K562 (cell line): ENCODE results near the gene KCNJ8. TPM values are rescaled to one million over a fixed set of nuclear protein-coding genes. Genes with fewer than 3 reads are reported as not detected.

Experiments used
- ATAC-seq: fragments of 200-7000 bp; cut with Tn5 transposase; 3 replicates; pipeline ENCODE4 v1.9.1; 2020; ENCODE audit warnings: moderate library complexity
- BruUV-seq: library from RNA; stranded (reverse); fragments of 400-500 nt; replicated peaks from 2 replicates; lab custom pipeline; 2021; lab: Mats Ljungman, UMichigan
- CTCF ChIA-PET: fragments of 300-600 bp; formaldehyde crosslinking; extraction: SDS; loops from one replicate; lab custom pipeline; 2021; ENCODE audit warnings: low intra/inter-chr PET ratio; lab: Yijun Ruan, JAX
- POLR2A ChIA-PET: fragments of 300-600, 350-650 bp; sonication (Branson Sonifier 250); formaldehyde crosslinking; extraction: SDS; loops from one replicate; lab custom pipeline; 2021; ENCODE audit warnings: antibody characterized with exemption, inconsistent platforms; lab: Yijun Ruan, JAX
- DNase-seq, 4 experiments: peaks; one replicate each; pipeline versions ENCODE4 v3.0.0 to v3.0.0-alpha.2; 2011 to 2018; ENCODE audit warnings: low spot score in 3 of 4, mixed read lengths in 3 of 4; ENCODE audit errors: extremely low read depth in 1 of 4
- FAIRE-seq: peaks from 2 replicates; lab custom pipeline; 2011; peaks lifted over from hg19 to GRCh38; lab: Jason Lieb, UNC
- H2AFZ ChIP-seq: 2 replicates; pipeline ENCODE4 v1.6.0; 2011; ENCODE audit warnings: low read depth, low read length, control low read depth, inconsistent platforms
- H3K27ac ChIP-seq: fragments of 200-600 bp; 3 replicates; pipeline ENCODE4 v1.8.0; 2011; ENCODE audit warnings: low read depth, mild to moderate bottlenecking, control low read depth, inconsistent platforms, low read length, moderate library complexity, mixed read lengths; ENCODE audit errors: extremely low read depth
- H3K27me3 ChIP-seq, 2 experiments: fragments of 300-600 bp in 1 of 2; 2 replicates in 1 of 2; 3 replicates in 1 of 2; pipeline versions ENCODE4 v1.6.0 to v1.8.0; 2011; ENCODE audit warnings: inconsistent platforms in 2 of 2, low read length in 2 of 2, mild to moderate bottlenecking in 1 of 2, mixed read lengths in 1 of 2, moderate library complexity in 1 of 2; ENCODE audit not compliant: control insufficient read depth in 2 of 2, insufficient read depth in 2 of 2
- H3K36me3 ChIP-seq: fragments of 300-600 bp; 3 replicates; pipeline ENCODE4 v1.8.0; 2011; ENCODE audit warnings: mild to moderate bottlenecking, low read length, inconsistent platforms; ENCODE audit not compliant: control insufficient read depth, insufficient read depth
- H3K4me1 ChIP-seq, 2 experiments: fragments of 200-600 bp in 1 of 2; replicated peaks in 1 of 2; 2 replicates in 1 of 2; 3 replicates in 1 of 2; pipeline versions ENCODE4 v1.5.1 to v1.8.0; 2011; ENCODE audit warnings: inconsistent platforms in 2 of 2, low read length in 2 of 2, mild to moderate bottlenecking in 1 of 2, mixed read lengths in 1 of 2, moderate library complexity in 1 of 2; ENCODE audit not compliant: control insufficient read depth in 2 of 2, insufficient read depth in 2 of 2
- H3K4me2 ChIP-seq: 2 replicates; pipeline ENCODE4 v1.6.1; 2011; ENCODE audit warnings: low read length, control low read depth, inconsistent platforms, mixed read lengths; ENCODE audit not compliant: insufficient read depth
- H3K4me3 ChIP-seq: fragments of 200-600 bp; sonication (generic), shearing (Covaris generic); 2 replicates; pipeline ENCODE4 v1.5.1; 2016; ENCODE audit warnings: control low read depth, inconsistent platforms
- H3K79me2 ChIP-seq: fragments of 200-600 bp; 3 replicates; pipeline ENCODE4 v1.8.0; 2011; ENCODE audit warnings: low read length, inconsistent platforms; ENCODE audit not compliant: control insufficient read depth, insufficient read depth
- H3K9ac ChIP-seq, 2 experiments: 2 replicates each; pipeline versions ENCODE4 v1.6.0 to v1.6.1; 2011; ENCODE audit warnings: low read depth in 2 of 2, low read length in 2 of 2, control low read depth in 1 of 2, inconsistent platforms in 1 of 2, mild to moderate bottlenecking in 1 of 2, mixed read lengths in 1 of 2; ENCODE audit not compliant: insufficient read depth in 1 of 2
- H3K9me1 ChIP-seq: one replicate; pipeline ENCODE4 v1.6.0; 2011; ENCODE audit warnings: inconsistent platforms, mild to moderate bottlenecking, low read length, moderate library complexity; ENCODE audit not compliant: control insufficient read depth, insufficient read depth
- H3K9me3 ChIP-seq: replicated peaks from 2 replicates; pipeline ENCODE4 v1.5.1; 2011; ENCODE audit warnings: low read depth, low read length, inconsistent platforms; ENCODE audit not compliant: control insufficient read depth, insufficient read depth
- H4K20me1 ChIP-seq: replicated peaks from 2 replicates; pipeline ENCODE4 v1.6.1; 2011; ENCODE audit warnings: low read length, inconsistent platforms, mixed read lengths; ENCODE audit not compliant: control insufficient read depth, insufficient read depth
- BRF2 ChIP-seq: IDR thresholded peaks from 3 replicates; pipeline ENCODE4 v1.6.1; 2011; ENCODE audit warnings: borderline replicate concordance, mild to moderate bottlenecking; ENCODE audit not compliant: insufficient read length, insufficient read depth
- E2F4 ChIP-seq: sonication (generic); formaldehyde crosslinking; IDR thresholded peaks from 2 replicates; pipeline ENCODE4 v1.8.0; 2022; ENCODE audit warnings: mild to moderate bottlenecking, low read depth, missing genetic modification reagents
- HMGXB4 ChIP-seq: sonication (generic); formaldehyde crosslinking; IDR thresholded peaks from 2 replicates; pipeline ENCODE4 v1.8.1; 2023; ENCODE audit warnings: mild to moderate bottlenecking, missing genetic modification reagents
- HSF4 ChIP-seq: fragments of 250-450 bp; sonication (Bioruptor Pico); IDR thresholded peaks from 2 replicates; pipeline ENCODE4 v2.1.2; 2022; ENCODE audit warnings: mild to moderate bottlenecking, moderate library complexity, borderline replicate concordance
- ILF3 ChIP-seq: fragments of 450-650 bp; IDR thresholded peaks from 2 replicates; pipeline ENCODE4 v1.6.1; 2018; ENCODE audit warnings: antibody characterized with exemption, mild to moderate bottlenecking, moderate library complexity, borderline replicate concordance
- NBN ChIP-seq: fragments of 450-650 bp; IDR thresholded peaks from 2 replicates; pipeline ENCODE4 v1.6.1; 2016; ENCODE audit warnings: low read depth, mild to moderate bottlenecking
- NRF1 ChIP-seq, 2 experiments: fragments of 450-650 bp; IDR thresholded peaks in 1 of 2; conservative IDR thresholded peaks in 1 of 2; 2 replicates each; pipeline ENCODE4 v1.6.1; 2014; ENCODE audit warnings: mild to moderate bottlenecking in 2 of 2
- POU5F1 ChIP-seq: fragments of 150-350 bp; IDR thresholded peaks from 2 replicates; pipeline ENCODE4 v1.6.1; 2014; ENCODE audit warnings: borderline replicate concordance, low read length, low read depth, mild to moderate bottlenecking; ENCODE audit not compliant: partially characterized antibody
- RNF219 ChIP-seq: fragments of 250-450 bp; sonication (Bioruptor Pico); IDR thresholded peaks from 2 replicates; pipeline ENCODE4 v1.5.0; 2022; ENCODE audit warnings: mild to moderate bottlenecking
- SP2 ChIP-seq: IDR thresholded peaks from 2 replicates; pipeline ENCODE4 v1.6.1; 2011; ENCODE audit warnings: mild to moderate bottlenecking, low read depth, low read length, moderate library complexity; ENCODE audit not compliant: poor library complexity, severe bottlenecking; ENCODE audit errors: extremely low read depth
- TAF9B ChIP-seq: fragments of 450-650 bp; IDR thresholded peaks from 2 replicates; pipeline ENCODE4 v1.6.1; 2018; ENCODE audit warnings: mild to moderate bottlenecking; ENCODE audit not compliant: partially characterized antibody
- U2AF1 ChIP-seq: fragments of 200-400 bp; formaldehyde crosslinking; optimal IDR thresholded peaks from 2 replicates; pipeline ENCODE3; 2017; ENCODE audit warnings: mild to moderate bottlenecking, low read depth, low read length, moderate library complexity
- U2AF2 ChIP-seq: fragments of 200-400 bp; formaldehyde crosslinking; optimal IDR thresholded peaks from 2 replicates; pipeline ENCODE3; 2017; ENCODE audit warnings: low read depth, mild to moderate bottlenecking, low read length
- ZNF23 ChIP-seq: fragments of 250-450 bp; sonication (Bioruptor Pico); IDR thresholded peaks from 2 replicates; pipeline ENCODE4 v1.4.0; 2020; ENCODE audit warnings: mild to moderate bottlenecking
- ZNF232 ChIP-seq: sonication (generic); formaldehyde crosslinking; IDR thresholded peaks from 2 replicates; pipeline ENCODE4 v1.8.0; 2022; ENCODE audit warnings: mild to moderate bottlenecking, missing genetic modification reagents
- WGBS: fragments of 100-300 bp; shearing (Covaris generic); methylation state at CpG from one replicate; pipeline ENCODE4 v1.1.6; 2016; ENCODE audit warnings: low coverage, mixed read lengths; ENCODE audit not compliant: insufficient coverage; ENCODE audit errors: missing lambda C conversion rate; 5-methylcytosine and 5-hydroxymethylcytosine counted together
- in situ Hi-C: fragments of 300-500 bp; cut with MboI; formaldehyde crosslinking; loops from 4 replicates; pipeline ENCODE4 v1.15.0; 2018; ENCODE audit warnings: inconsistent platforms, mixed read lengths
- intact Hi-C: fragments of 100-400 bp; cut with micrococcal nuclease; formaldehyde crosslinking; loops from 2 replicates; pipeline ENCODE4 v1.14.2; 2022
- polyA plus RNA-seq, 8 experiments: library from polyadenylated mRNA; depleted of rRNA in 4 of 8; stranded (reverse) in 5 of 8; unstranded in 3 of 8; fragments of >200 nt; fragmentation: Nextera tagmentation in 2 of 8; fragmentation: Illumina TruSeq in 1 of 8; extraction: Ambion mirVana in 2 of 8; extraction: Trizol in 1 of 8; gene quantifications; 2 replicates each; pipeline versions ENCODE4 v1.2.1 to v1.2.3, GENCODE V29; 2011 to 2014; ENCODE audit warnings: inconsistent platforms in 1 of 8, missing spikeins in 1 of 8
- total RNA-seq, 7 experiments: library from RNA; depleted of rRNA in 6 of 7; stranded (reverse); fragments of >200 nt in 6 of 7; fragmentation: Illumina TruSeq in 2 of 7; extraction: Trizol in 2 of 7; gene quantifications; 2 replicates each; pipeline versions ENCODE4 v1.2.1 to v1.2.3, GENCODE V29; 2011 to 2021; ENCODE audit warnings: low replicate concordance in 1 of 7

The KCNJ8 gene
- total and polyA plus RNA-seq, 9 of the 15 experiments (the other 6 are each of a cell fraction or from before 2014, with no cell fraction given) = 0.28 to 3.6 (median 1.1) TPM

- TF ChIP-seq SP2 (no peak), NBN (no peak), HSF4 (CRISPR knock-in tag) (no peak), ZNF232 (CRISPR knock-in tag) (no peak), POU5F1 (no peak), RNF219 (no peak), NRF1 (conservative IDR thresholded peaks at IDR 0.05 in 1 of 2, IDR thresholded peaks at IDR 0.05 in 1 of 2) (no peak), U2AF1 (no peak)
Measured at GRCh38 chr12:21771311-21771710, 3.2 kb downstream of the KCNJ8 start (continued).

- Histone ChIP-seq H3K36me3 (no peaks in the 10 kb centered on the region; the same call in 2 of the 3 replicates), H3K9me1 (no peaks in the 10 kb centered on the region), H3K4me3 (no peak overlapping the region), H3K9me3 (no peaks in the 10 kb centered on the region), H3K79me2 (peaks cover 5% of the 10 kb centered on the region; the same call in 2 of the 3 replicates), H3K9ac (no peak overlapping the region), H3K27ac (no peak overlapping the region), H2AFZ (no peak overlapping the region), H4K20me1 (no peaks in the 10 kb centered on the region), H3K4me2 (no peak overlapping the region), H3K27me3 (no peaks in the 10 kb centered on the region), H3K4me1 (peaks cover 0 to 6% of the 10 kb centered on the region in 2 experiments; a peak in 3 of 5 replicates)
- TF ChIP-seq E2F4 (no peak), ILF3 (no peak), BRF2 (no peak), HMGXB4 (CRISPR knock-in tag) (no peak), TAF9B (no peak), U2AF2 (no peak), ZNF23 (CRISPR knock-in tag) (no peak)
- in situ Hi-C loops (no loop called here), intact Hi-C loops (no loop called here)
- FAIRE-seq (no peak), ATAC-seq (no peak), DNase-seq (no peak)
- 21% methylated on average over 2 of the region's 2 CpGs for WGBS
- ChIA-PET POLR2A (no interaction called here), CTCF (no interaction called here)
- BruUV-seq = no TSS peak
Measured at GRCh38 chr12:21769307-21769706, 5.2 kb downstream of the KCNJ8 start.
